PFSK-1 (cell line): ENCODE results near the gene DOCK8.

ENCODE experiments used
- FOXP2 ChIP-seq: optimal IDR thresholded peaks from 2 replicates; pipeline ENCODE3; 2011; ENCODE audit warnings: borderline replicate concordance, control low read depth, inconsistent platforms; ENCODE audit not compliant: insufficient read depth; ENCODE audit errors: extremely low read length, extremely low read depth
- POLR2AphosphoS5 ChIP-seq: IDR thresholded peaks from 2 replicates; pipeline ENCODE4 v1.6.1; 2012; ENCODE audit warnings: low read depth, mild to moderate bottlenecking, control low read depth, low read length, moderate library complexity
- SIN3A ChIP-seq: IDR thresholded peaks from 2 replicates; pipeline ENCODE4 v1.6.1; 2012; ENCODE audit warnings: mild to moderate bottlenecking, low read length, moderate library complexity, borderline replicate concordance; ENCODE audit not compliant: insufficient read depth
- TAF1 ChIP-seq: IDR thresholded peaks from 2 replicates; pipeline ENCODE4 v1.6.1; 2012; ENCODE audit warnings: low read length, control low read depth, borderline replicate concordance; ENCODE audit not compliant: insufficient read depth
- TF ChIP-seq, protein P1 (sequence below), 2 experiments: IDR thresholded peaks; 2 replicates each; pipeline versions ENCODE4 v1.6.1 to v1.8.0; 2011 to 2012; ENCODE audit warnings: low read depth in 2 of 2, low read length in 2 of 2, control low read depth in 1 of 2, inconsistent platforms in 1 of 2, mild to moderate bottlenecking in 1 of 2, moderate library complexity in 1 of 2; ENCODE audit not compliant: insufficient read depth in 1 of 2

The DOCK8 gene

DNA sequence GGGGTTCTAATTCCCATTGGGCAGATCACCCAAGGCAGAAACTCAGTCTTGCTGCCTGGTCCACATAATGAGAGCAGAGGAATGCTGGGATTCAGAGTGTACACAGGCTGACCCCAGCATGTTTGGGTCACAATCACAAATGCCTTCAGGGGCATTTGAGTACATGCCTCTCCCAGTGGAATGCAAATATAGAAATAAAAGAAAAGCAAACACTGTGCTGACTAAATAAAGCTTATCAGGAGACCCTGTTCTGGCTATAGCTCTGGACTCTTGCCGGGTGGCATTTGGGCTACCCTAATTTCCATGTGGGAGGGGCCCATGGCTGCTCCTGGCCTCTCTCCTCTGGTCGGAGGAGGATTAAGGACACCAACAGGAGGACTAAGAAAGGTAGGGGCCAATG is 121.4 kb downstream of the DOCK8 start:
- TF ChIP-seq TAF1 = no peak
- TF ChIP-seq, protein P1, sequence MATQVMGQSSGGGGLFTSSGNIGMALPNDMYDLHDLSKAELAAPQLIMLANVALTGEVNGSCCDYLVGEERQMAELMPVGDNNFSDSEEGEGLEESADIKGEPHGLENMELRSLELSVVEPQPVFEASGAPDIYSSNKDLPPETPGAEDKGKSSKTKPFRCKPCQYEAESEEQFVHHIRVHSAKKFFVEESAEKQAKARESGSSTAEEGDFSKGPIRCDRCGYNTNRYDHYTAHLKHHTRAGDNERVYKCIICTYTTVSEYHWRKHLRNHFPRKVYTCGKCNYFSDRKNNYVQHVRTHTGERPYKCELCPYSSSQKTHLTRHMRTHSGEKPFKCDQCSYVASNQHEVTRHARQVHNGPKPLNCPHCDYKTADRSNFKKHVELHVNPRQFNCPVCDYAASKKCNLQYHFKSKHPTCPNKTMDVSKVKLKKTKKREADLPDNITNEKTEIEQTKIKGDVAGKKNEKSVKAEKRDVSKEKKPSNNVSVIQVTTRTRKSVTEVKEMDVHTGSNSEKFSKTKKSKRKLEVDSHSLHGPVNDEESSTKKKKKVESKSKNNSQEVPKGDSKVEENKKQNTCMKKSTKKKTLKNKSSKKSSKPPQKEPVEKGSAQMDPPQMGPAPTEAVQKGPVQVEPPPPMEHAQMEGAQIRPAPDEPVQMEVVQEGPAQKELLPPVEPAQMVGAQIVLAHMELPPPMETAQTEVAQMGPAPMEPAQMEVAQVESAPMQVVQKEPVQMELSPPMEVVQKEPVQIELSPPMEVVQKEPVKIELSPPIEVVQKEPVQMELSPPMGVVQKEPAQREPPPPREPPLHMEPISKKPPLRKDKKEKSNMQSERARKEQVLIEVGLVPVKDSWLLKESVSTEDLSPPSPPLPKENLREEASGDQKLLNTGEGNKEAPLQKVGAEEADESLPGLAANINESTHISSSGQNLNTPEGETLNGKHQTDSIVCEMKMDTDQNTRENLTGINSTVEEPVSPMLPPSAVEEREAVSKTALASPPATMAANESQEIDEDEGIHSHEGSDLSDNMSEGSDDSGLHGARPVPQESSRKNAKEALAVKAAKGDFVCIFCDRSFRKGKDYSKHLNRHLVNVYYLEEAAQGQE (IDR thresholded peaks at IDR 0.05; ENCODE audit: insufficient read depth in 1 of 2, low read depth in 2 of 2, low read length in 2 of 2) = no peak
- TF ChIP-seq SIN3A = no peak
- no peak for TF ChIP-seq FOXP2
- TF ChIP-seq POLR2AphosphoS5 = no peak

DNA sequence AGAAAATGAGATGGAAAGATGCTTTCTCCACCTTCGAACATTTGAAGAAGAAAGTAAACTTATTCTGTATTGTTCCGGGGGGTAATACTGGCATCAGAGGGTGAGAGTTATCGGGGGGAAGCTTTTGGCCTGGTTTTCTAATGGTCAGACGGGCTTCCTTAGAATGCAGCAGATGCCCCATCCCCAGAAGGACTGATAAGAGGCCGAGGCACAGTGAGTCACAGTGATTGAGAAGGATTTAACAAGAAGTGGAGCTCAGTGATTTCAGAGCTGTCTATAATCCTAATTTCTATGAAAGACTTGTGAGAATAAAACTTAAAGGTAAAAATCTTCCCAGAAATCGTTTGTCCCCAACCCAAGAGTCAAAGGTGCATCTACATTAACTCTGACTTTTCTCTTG is 123.9 kb downstream of the DOCK8 start:
- no peak for TF ChIP-seq TAF1
- no peak for TF ChIP-seq SIN3A
- no peak for TF ChIP-seq FOXP2
- TF ChIP-seq, protein P1 (IDR thresholded peaks at IDR 0.05; ENCODE audit: insufficient read depth in 1 of 2, low read depth in 2 of 2, low read length in 2 of 2) = no peak
- no peak for TF ChIP-seq POLR2AphosphoS5

DNA sequence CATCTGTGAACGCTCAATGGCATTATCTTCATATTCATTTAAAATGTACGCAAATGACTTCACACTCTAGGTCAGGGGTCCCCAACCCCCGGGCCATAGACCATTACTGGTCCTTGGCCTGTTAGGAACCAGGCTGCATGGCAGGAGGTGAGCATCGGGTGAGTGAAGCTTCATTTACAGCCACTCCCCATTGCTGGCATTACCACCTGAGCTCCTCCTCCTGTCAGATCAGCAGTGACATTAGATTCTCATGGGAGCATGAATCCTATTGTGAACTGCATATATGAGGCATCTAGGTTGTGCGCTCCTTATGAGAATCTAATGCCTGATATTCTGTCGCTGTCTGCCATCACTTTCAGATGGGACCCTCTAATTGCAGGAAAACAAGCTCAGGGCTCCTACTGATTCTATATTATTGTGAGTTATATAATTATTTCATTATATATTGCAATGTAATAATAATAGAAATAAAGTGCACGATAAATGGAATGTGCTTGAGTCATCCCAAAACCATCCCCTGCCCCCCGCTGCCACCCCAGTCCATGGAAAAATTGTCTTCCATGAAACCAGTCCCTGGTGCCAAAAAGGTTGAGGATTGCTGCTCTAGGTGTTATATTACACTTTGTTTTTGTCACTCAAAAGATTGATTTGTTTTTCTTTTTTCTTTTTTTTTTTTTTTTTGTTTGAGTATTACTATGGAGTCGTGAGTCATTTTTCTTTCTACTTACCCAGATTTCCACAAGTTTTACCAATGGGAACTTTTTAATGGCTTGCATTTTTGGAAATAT is 127.2 kb downstream of the DOCK8 start:
- TF ChIP-seq TAF1 = no peak
- TF ChIP-seq FOXP2 = no peak
- TF ChIP-seq, protein P1 (IDR thresholded peaks at IDR 0.05; ENCODE audit: insufficient read depth in 1 of 2, low read depth in 2 of 2, low read length in 2 of 2) = no peak
- TF ChIP-seq SIN3A = no peak
- TF ChIP-seq POLR2AphosphoS5 = no peak

DNA sequence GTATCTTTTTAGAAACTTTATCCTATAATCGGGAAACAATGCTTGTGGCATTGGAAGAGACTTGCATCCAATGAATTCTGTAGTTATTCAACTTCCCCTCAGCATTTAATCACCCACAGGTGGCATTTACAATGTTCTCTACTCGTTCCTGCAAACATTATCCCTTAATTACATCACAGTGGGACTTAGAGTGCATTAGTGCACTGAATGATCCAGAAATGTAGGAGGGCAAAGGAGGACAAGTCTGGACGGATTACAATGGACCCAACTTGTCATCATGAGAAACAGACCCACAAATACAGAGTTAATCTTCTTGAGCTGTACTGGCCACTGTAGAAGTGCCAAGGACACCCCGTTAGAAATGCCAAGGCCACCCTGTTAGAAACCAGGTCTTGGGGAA is 129.1 kb downstream of the DOCK8 start:
- TF ChIP-seq FOXP2 (no peak), POLR2AphosphoS5 (no peak)

DNA sequence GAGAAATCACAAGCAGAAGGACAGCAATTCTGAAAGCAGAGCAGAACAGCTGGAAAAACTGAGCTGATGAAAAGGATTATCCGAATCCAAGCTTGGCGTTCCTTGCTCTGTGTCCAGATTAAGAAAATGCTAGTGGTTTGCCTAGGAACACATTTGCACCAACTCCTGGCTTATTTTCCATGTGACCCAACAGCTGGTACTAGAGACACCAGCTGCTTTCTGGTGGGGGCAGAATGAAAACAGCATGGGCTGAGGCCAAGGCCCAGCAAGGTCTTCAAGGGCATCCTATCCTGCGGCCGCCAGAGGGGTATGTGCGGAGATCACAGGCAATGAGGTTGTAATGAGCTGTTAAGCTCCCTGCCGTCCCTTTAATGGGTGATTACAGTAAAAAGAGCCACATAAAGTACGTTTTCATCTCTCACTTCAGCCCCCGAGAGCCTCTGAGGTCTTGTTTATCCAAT is 131.5 kb downstream of the DOCK8 start:
- no peak for TF ChIP-seq FOXP2
- TF ChIP-seq, protein P1 (IDR thresholded peaks at IDR 0.05; ENCODE audit: insufficient read depth in 1 of 2, low read depth in 2 of 2, low read length in 2 of 2) = no peak
- TF ChIP-seq POLR2AphosphoS5 = no peak
- TF ChIP-seq TAF1 = no peak
- TF ChIP-seq SIN3A = no peak
